CD1c-positive myeloid dendritic cell (primary cell): ENCODE data around the gene PRRC2C.
"Not testable (repeated sequence)": the region's sequence is repeated elsewhere in the genome, so short reads cannot be mapped to it uniquely, and the experiment has no call there.

ENCODE experiments used
- DNase-seq: peaks from one replicate; pipeline ENCODE4 v3.0.0-alpha.2; 2016; ENCODE audit errors: extremely low spot score

The PRRC2C gene

DNA sequence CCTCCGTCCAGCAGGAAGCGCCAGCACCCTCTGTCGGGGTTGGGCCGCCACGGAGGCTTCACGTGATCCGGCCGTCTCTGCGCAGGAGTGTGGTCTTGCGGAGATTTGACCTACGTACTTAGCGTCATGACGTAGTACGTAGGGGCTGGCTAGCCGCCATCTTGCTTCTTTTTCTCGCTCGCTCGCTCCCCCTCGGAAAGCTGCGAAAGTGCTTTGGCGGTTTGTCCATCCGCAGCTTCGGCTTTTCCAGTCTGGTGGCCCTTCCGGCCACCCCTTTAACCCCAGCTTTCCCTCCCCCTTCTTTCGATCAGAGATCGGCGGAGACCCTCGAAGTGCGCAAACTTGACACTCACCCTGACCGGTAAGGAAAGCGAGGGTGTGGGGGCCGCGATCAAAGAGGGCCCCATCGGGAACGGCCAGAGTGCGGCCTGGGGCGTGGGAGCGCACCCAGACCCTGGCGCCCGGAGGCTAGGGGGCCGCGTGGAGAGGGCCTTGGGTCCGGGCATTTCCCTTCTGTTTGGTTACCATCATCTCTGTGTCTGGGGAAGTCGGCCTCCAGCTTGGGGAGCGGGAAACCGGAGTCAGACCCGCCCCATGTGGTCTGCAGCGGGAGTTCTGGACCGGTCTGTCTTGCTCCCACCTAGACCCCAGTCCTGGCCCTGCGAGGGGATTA, at the start of gene PRRC2C:
TSS of gene PRRC2C (plus strand) at position 156 of the 673 bp plus-strand sequence. CDS start 26,559 bp downstream, outside the sequence.
- peak; percentile 99 for DNase-seq

DNA sequence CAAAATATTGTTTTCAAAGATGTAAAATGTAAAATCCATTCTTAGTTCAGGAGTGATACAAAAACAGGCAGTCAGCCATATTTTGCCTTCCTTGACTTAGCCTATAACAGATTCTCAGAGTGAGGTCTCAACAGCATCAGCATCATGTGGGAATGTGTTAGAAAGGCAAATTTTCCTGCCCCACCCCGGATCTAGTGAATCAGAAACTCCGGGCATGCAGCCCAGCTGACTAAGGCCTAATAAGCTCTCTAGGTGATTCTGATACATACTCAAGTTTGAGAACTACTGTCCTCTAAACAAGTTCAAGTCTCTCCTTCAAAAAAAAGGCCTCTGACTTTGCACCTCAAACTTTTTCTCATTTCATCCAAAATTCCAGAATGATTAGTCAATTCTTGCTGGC, 46.9 kb upstream of the PRRC2C start:
- no peak for DNase-seq

DNA sequence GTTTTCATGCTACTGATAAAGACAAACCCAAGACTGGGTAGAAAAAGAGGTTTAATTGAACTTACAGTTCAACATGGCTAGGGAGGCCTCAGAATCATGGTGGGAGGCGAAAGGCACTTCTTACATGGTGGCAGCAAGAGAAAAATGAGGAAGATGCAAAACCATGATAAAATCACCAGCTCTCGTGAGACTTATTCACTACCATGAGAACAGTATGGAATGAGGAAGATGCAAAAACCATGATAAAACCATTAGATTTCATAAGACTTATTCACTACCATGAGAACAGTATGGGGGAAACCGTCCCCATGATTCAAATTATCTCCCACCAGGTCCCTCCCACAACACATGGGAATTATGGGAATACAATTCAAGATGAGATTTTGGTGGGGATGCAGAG, 45.1 kb upstream of the PRRC2C start:
- DNase-seq, result not testable (repeated sequence)

DNA sequence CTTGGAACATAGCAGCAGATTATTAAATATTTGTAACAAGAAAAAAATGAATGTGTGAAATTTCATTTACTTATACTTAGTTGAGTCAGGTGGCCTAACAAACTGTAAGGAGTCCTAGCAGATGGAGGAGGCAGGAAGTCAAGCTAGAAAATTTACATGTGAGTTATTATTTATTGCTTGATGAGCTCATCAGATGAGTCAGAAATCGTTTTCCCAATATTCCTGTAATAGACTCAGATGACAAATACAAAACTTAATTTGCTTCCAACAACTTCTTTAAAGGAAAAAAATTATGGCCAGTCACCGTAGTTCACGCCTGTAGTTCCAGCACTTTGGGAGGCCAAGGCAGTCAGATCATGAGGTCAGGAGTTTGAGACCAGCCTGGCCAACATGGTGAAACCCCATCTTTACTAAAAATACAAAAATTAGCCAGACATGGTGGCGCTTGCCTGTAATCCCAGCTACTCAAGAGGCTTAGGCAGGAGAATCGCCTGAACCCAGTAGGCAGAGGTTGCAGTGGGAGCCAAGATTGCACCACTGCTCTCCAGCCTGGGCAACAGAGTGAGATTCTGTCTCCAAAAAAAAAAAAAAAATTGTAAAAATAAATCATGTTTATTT, 43.9 kb upstream of the PRRC2C start:
- DNase-seq, result not testable (repeated sequence)

GRCh38 chr1:171446386-171446785, 38.9 kb upstream of the PRRC2C start:
- DNase-seq, result no peak

DNA sequence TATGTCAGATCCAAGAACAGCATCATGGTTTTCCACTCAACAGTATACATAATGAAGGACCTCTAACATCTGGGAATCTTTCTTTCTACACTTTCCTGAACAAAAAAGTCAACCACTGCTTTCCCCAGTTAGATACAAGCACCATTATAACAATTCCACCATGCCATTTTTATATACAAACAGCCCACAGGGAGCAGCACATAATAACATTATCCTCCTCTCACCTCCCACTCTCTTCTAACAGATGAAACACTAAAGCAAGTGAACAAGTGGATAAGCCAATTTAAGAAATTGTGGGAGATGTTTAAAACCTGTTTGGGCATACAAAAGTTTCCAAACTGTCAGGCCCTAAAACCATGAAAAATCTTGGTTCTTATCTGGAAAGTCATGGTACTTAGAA, 29.4 kb upstream of the PRRC2C start:
- DNase-seq, result no peak

DNA sequence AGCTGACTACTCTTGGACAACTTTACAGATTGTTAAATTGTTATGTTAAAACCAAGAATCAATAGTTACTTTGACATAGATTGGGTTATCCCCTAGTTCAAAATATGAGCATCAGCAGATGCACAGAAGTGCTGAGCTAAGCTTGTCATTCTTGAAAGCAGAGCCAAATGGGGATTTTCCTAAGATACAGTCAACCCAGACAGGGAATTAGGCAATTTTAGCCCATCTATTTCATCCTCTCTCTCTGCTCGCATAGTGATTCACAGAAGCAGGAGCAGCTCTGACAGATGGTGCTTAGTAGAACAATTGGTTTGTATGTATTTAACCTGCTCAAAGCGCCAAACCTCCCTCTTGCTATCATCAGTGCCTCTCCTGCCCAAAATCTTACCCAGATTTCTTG, 27.9 kb upstream of the PRRC2C start:
- no peak for DNase-seq

DNA sequence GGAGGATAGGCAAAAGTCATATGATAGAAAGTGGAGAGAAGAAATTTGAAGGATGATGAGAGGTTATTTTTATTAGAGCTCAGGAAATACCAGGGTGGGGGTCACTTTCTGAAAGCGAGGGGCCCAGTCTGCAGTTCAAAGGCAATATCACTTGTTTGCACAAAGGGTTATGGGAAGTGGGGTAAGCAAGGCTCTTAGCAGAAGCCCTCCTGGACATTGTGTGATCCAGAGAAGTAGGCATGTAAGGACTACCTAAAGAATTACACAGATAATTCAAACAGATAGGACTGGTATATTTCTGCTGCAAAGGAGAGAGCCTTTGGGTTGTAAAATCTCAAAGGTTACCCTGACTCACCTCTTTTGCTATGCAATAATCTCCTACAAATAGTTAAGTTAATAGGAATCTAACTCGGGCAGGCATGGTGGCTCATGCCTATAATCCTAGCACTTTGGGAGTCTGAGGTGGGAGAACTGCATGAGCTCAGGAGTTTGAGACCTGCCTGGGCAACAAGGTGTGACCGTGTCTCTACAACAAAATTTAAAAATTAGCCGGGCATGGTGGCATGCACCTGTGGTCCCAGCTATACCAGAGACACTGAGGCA, 25.2 kb upstream of the PRRC2C start:
- DNase-seq, result no peak

DNA sequence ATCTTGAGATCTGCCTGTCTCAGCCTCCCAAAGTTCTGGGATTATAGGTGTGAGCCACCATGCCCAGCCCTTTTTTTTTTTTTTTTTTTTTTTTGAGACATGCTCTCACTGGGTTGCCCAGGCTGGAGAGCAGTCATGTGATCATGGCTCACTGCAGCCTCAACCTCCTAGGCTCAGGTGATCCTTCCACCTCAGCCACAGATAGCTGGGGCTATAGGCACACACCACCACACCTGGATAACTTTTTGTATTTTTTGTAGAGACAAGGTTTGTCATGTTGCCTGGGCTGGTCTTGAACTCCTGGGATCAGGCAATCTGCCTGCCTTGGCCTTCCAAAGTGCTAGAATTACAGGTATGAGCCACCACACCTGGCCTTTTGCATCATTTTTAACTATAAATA, 17.7 kb upstream of the PRRC2C start:
- DNase-seq, result no peak

DNA sequence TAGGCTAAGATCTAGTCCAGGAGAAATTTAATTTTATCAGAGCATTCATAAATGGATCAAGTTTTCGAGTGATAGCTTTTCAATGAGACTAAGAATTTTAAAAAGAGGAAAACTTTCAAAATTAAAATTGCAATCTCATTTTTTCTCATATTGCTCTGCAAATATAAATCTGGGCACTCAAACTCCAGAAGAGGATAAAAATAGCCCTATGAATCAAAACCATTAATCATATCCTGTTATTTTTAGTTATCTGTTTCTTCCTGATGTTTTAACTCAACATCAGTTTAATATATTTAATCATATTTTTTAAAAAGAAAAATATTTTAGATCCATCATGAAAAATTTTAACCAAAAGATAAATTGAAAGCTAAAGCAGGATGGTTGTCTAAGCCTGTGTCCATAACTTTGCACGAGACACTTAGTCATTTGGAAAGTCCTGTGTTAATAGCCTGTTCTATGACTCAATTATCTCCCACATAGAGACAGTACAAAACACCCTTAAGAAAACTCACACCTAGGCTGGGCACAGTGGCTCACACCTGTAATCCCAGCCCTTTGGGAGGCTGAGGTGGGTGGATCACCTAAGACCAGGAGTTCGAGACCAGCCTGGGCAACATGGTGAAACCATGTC, 17.1 kb upstream of the PRRC2C start:
- DNase-seq, result no peak

GRCh38 chr1:171470726-171471125, 14.6 kb upstream of the PRRC2C start:
- no peak for DNase-seq

DNA sequence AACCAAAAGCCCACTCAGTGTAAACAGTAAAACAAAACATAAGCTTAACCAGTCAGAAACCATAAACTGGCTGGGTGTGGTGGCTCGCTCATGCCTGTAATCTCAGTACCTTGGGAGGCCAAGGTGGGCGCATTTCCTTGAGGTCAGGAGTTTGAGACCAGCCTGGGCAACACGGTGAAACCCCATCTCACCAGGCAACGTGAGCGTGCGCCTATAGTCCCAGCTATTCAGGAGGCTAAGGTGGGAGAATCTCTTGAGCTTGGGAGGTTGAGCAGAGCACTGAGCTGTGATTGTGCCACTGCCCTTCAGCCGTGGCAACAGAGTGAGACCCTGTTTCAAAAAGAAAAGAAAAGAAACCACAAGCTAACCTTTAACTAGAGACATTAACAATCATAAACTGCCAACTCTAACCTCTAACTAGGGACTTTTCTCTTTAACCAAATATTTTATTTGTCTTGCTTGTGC, 13.1 kb upstream of the PRRC2C start:
- no peak for DNase-seq

- no peak for DNase-seq
These were observed 8.5 kb upstream of the PRRC2C start for GRCh38 chr1:171476829-171477228.

GRCh38 chr1:171477804-171478203, 7.5 kb upstream of the PRRC2C start:
- DNase-seq, result no peak

DNA sequence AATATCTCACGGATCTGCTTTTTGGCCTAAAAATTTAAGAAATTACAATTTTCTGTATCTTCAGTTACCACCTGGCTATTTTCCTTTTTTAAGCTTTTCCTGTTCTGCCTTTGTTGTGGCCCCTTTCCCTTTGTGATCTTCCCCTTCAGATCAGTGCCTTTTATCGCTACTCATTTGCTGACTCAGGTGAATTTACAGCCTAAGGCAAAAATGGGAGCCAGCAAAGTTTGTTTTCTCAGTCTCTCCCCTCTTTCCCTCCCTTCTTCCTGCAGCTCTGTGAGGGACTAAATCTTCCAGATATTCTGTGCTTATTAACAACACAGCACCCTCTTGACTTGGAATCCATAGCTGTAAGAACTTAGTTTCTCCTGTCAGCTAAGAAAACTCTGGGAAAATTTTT, 5.3 kb upstream of the PRRC2C start:
- no peak for DNase-seq

DNA sequence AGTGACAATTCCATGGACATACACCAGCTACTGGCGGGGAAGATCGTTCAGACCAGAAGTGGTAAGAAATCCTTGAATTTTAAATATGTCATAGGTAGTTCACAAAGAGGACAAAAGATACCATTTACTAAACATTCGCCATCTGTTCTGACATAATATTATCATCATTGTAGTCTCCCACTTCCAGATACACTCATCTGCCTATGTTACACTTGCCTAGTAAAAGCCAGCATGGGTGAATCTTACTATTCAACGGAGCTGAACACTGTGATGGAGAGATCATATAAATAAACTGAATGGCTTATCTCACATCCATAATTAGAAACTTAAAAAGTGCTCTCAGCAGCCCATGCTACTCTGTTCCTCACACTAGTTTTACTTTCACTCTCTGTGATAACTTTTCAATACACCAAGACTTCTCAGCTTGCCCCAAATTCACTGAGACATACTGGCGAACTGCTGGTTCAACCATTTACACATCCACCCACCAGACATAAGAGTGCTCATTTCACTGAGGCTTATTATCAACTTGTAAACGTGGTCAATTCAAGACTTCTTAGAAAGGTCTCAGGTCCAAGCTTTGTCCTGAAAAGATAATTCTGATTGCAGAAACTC, 463 bp upstream of the PRRC2C start:
- no peak for DNase-seq

DNA sequence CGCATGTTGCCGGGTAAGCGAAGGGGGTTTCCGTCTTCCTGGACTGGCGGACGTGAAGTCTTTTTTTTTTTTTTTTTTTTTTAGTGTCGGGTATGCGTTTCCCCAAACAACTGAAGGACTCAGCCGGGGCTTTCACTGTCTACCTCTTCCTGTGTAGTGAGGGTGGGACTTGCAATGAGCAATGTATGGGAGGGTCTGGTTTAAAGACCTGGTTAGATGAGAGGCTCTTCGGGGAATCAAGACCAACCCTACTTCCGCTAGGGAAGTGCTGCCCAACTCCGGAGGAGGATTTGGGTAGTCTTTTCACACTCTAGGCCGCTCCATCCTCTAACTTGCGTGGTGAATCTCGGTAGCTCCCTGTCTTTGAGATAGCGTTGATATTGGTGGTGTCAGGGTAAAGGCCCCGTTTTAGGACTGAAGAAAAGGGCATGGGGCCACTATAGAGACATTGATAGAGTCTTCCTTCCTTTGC, 754 bp downstream of the PRRC2C start:
- peak; percentile 68 for DNase-seq

DNA sequence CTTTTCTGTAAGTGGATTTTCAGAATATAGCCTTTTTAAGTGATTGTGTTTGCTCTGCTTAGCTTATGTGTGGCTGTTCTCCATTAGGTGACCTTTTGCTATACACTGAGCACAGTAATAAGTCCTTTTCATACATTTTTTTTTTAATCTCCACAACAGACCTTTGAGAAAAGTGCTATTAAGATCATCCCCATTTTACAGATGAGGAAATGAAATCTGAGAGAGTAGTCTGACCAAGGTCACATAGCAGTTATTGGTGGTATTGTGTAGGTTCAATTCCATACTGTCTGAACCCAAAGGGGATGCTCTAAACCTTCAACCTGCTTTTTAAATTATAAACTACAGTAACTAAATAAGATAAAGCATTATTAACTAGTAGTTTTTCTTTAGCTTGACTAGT, 1.7 kb downstream of the PRRC2C start:
- no peak for DNase-seq

DNA sequence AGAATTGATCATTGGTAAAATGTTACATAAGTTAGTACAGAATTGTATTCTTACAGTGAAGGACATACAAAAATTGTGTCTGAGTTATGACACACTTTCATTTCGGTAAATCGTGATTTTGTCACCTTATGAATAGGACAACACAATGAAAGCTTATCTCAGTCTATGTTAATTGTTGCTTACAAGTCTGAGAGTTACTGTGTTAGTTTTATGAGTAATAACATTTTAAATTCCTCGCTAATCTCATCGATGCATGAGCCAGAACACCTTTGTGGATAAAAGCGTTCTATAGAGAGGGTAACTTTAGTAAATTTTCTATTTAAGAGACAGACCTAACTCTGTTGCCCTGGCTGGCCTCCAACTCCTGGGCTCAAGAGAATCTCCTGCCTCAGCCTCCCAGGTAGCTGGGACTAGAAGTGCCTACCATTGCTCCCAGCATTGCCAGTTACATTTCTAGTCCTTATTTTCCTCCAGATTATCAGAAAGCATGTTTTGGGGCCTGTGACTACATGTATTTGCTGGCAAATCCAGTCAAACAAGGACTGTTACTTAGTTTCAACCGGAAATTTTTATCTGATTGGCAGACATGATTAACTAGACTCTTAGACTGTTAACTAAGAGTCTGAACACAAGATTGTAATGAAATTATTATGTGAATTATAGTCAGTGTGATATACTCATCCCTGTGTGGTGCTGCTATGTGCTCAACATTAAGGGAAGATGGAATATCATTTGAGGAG, 3.0 kb downstream of the PRRC2C start:
- DNase-seq, result no peak

GRCh38 chr1:171494076-171494475, 8.7 kb downstream of the PRRC2C start:
- no peak for DNase-seq

GRCh38 chr1:171495444-171495843, 10.1 kb downstream of the PRRC2C start:
- no peak for DNase-seq
